Left ventricle myocardium inferior (tissue), 1 donor: ENCODE data around the gene DHRS7C. TPM values are rescaled to one million over a fixed set of nuclear protein-coding genes. Genes with fewer than 3 reads are reported as not detected.

Experiments used
- DNase-seq: peaks from one replicate; pipeline ENCODE4 v3.0.0-alpha.2; 2020
- H3K27ac ChIP-seq: fragments of 200-600 bp; replicated peaks from 2 replicates; pipeline ENCODE4 v1.8.0; 2021
- H3K27me3 ChIP-seq: fragments of 200-600 bp; 2 replicates; pipeline ENCODE4 v1.8.0; 2021; ENCODE audit warnings: low read depth
- H3K36me3 ChIP-seq: fragments of 200-600 bp; 2 replicates; pipeline ENCODE4 v1.8.0; 2021
- H3K4me1 ChIP-seq: fragments of 200-600 bp; 2 replicates; pipeline ENCODE4 v1.8.0; 2021
- H3K4me3 ChIP-seq: fragments of 200-600 bp; 2 replicates; pipeline ENCODE4 v1.8.0; 2021; ENCODE audit warnings: mild to moderate bottlenecking, moderate library complexity
- H3K9me3 ChIP-seq: fragments of 200-600 bp; replicated peaks from 2 replicates; pipeline ENCODE4 v1.8.0; 2021
- CTCF ChIP-seq: fragments of 200-600 bp; IDR thresholded peaks from 2 replicates; pipeline ENCODE4 v1.8.0; 2021; ENCODE audit warnings: antibody characterized with exemption, mild to moderate bottlenecking, borderline replicate concordance
- intact Hi-C: fragments of 100-400 bp; cut with micrococcal nuclease; formaldehyde crosslinking; loops from one replicate; pipeline ENCODE4 v1.11.0; 2022
- total RNA-seq: library from RNA; stranded (reverse); fragmentation: NEBNext Ultra II Directional; extraction: Animal tissue kit (Norgen Biotek cat#: 25700); gene quantifications from one replicate; pipeline ENCODE4 v1.2.1, GENCODE V29; 2021
- donor health status: DM: no; HTN: yes; CAD: no; lungs with severe emphysema.

DHRS7C gene
- total RNA-seq, 1 donor from 2014 or later: 3.1 TPM

- intact Hi-C loops: no loop called here
- no peak for DNase-seq
- H3K36me3 ChIP-seq: no peaks in the 10 kb centered on the region
- peak; percentile 35 for TF ChIP-seq CTCF
- H3K4me1 ChIP-seq: no peaks in the 10 kb centered on the region
- peaks cover 52% of the 10 kb centered on the region for H3K27me3 ChIP-seq
- H3K4me3 ChIP-seq: no peak overlapping the region
- H3K27ac ChIP-seq: no peak overlapping the region
- H3K9me3 ChIP-seq: no peaks in the 10 kb centered on the region
Measured at GRCh38 chr17:9725575-9725974, 65.8 kb downstream of the DHRS7C start.

Other genes starting within 250 kb of the DHRS7C start
- gene STX8, start 215.8 kb downstream of the DHRS7C start, total RNA-seq: 61.3 TPM
- not detected for gene CFAP52, start 214.9 kb downstream of the DHRS7C start, total RNA-seq
- gene USP43, start 146.1 kb downstream of the DHRS7C start, total RNA-seq: 0.08 TPM
- gene GSG1L2, start 30.5 kb upstream of the DHRS7C start, total RNA-seq: not detected
- gene GLP2R, start 34.3 kb upstream of the DHRS7C start, total RNA-seq: not detected
- gene RCVRN, start 113.7 kb upstream of the DHRS7C start, total RNA-seq: 0.47 TPM